ENCODE data around the gene DHH. TPM values are rescaled to one million over a fixed set of nuclear protein-coding genes. Genes with fewer than 3 reads are reported as not detected.

DHH gene
- total RNA-seq, 1 experiment from 2014 or later = not detected

Other genes with a start within 250 kb of the DHH start
- gene DDX23, start 242.6 kb downstream of the DHH start, total RNA-seq (2014; rRNA removed; shearing (Covaris generic)) = 60.5 and 97.2 TPM in 2 replicates
- 0.20 TPM in 1 of 2 replicates, not detected in the other for gene RND1, start 228.9 kb downstream of the DHH start, total RNA-seq (2014; rRNA removed; shearing (Covaris generic))
- 5.3 and 8.4 TPM in 2 replicates for gene FKBP11, start 169.3 kb downstream of the DHH start, total RNA-seq (2014; rRNA removed; shearing (Covaris generic))
- 80.8 and 81.3 TPM in 2 replicates for gene ARF3, start 137.3 kb downstream of the DHH start, total RNA-seq (2014; rRNA removed; shearing (Covaris generic))
- 0.27 TPM in 1 of 2 replicates, not detected in the other for gene WNT10B, start 123.1 kb downstream of the DHH start, total RNA-seq (2014; rRNA removed; shearing (Covaris generic))
- not detected in 2 replicates for gene WNT1, start 116.5 kb downstream of the DHH start, total RNA-seq (2014; rRNA removed; shearing (Covaris generic))
- gene DDN, start 95.4 kb downstream of the DHH start, total RNA-seq (2014; rRNA removed; shearing (Covaris generic)) = not detected in 2 replicates
- gene PRKAG1, start 76.0 kb downstream of the DHH start, total RNA-seq (2014; rRNA removed; shearing (Covaris generic)) = 56.0 and 59.3 TPM in 2 replicates
- gene KMT2D, start 34.0 kb downstream of the DHH start, total RNA-seq (2014; rRNA removed; shearing (Covaris generic)) = 5.9 and 16.1 TPM in 2 replicates
- gene RHEBL1, start 24.8 kb downstream of the DHH start, total RNA-seq (2014; rRNA removed; shearing (Covaris generic)) = 2.5 and 4.5 TPM in 2 replicates
- gene LMBR1L, start 16.0 kb upstream of the DHH start, total RNA-seq (2014; rRNA removed; shearing (Covaris generic)) = 11.7 and 14.7 TPM in 2 replicates
- gene TUBA1B, start 36.6 kb upstream of the DHH start, total RNA-seq (2014; rRNA removed; shearing (Covaris generic)) = 3,492 and 4,068 TPM in 2 replicates
- 415 and 467 TPM in 2 replicates for gene TUBA1A, start 94.3 kb upstream of the DHH start, total RNA-seq (2014; rRNA removed; shearing (Covaris generic))
- gene TUBA1C, start 170.3 kb upstream of the DHH start, total RNA-seq (2014; rRNA removed; shearing (Covaris generic)) = 1,117 and 1,179 TPM in 2 replicates
- 0.12 TPM in 1 of 2 replicates, not detected in the other for gene PRPH, start 200.3 kb upstream of the DHH start, total RNA-seq (2014; rRNA removed; shearing (Covaris generic))
- gene TROAP, start 228.5 kb upstream of the DHH start, total RNA-seq (2014; rRNA removed; shearing (Covaris generic)) = 31.3 and 47.4 TPM in 2 replicates
- gene C1QL4, start 242.4 kb upstream of the DHH start, total RNA-seq (2014; rRNA removed; shearing (Covaris generic)) = 0.39 TPM in 1 of 2 replicates, not detected in the other